ENCODE data around the gene C10orf95. TPM values are rescaled to one million over a fixed set of nuclear protein-coding genes. Genes with fewer than 3 reads are reported as not detected.

C10orf95 gene
- total RNA-seq, 1 donor from 2014 or later = not detected

DNA sequence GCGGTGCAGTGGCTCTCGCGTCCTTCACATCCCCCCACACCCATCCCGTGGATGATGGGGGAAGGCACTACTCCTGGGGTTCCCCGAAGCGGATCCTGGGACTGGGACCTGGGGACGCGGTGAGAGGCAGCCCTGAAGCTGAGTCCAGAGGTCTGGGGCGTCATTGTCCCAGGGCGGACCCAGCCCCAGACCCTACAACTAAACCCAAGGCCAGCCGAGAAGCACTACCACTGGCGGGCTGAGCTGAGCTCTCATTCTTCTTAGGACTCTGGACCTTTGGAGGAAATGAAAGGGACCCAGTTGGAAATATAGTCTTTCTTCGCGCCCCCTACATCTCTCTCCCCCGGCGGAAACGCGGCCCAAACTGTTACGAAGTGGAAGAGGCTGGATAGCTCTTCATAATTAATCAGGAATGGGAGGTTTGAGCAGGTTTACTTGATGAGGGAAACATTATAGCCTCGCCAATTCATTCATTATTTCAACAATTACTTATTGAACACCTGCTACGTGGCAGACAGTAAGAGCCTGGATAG lies 31.1 kb downstream of the C10orf95 start:
- no peak for TF ChIP-seq CTCF (IDR thresholded peaks at IDR 0.05; ENCODE audit: unreplicated experiment)
- H3K27ac Mint-ChIP-seq = peak overlapping the region; percentile 98
- H3K27me3 Mint-ChIP-seq (ENCODE audit: low read depth) = peaks cover 40% of the 10 kb centered on the region
- H3K4me1 Mint-ChIP-seq = peaks cover 31% of the 10 kb centered on the region
- H3K4me3 Mint-ChIP-seq = peak overlapping the region; percentile 93
- H3K9me3 Mint-ChIP-seq = no peaks in the 10 kb centered on the region
- DNase-seq (ENCODE audit: low spot score in 2 of 2, unreplicated experiment in 2 of 2) = no peak
- no peaks in the 10 kb centered on the region for H3K36me3 Mint-ChIP-seq

- Mint-ChIP-seq H3K27ac (peak overlapping the region; percentile 98), H3K4me3 (peak overlapping the region; percentile 93), H3K9me3 (no peaks in the 10 kb centered on the region), H3K36me3 (no peaks in the 10 kb centered on the region), H3K27me3 (ENCODE audit: low read depth) (peaks cover 47% of the 10 kb centered on the region), H3K4me1 (peaks cover 31% of the 10 kb centered on the region)
- no peak for TF ChIP-seq CTCF (IDR thresholded peaks at IDR 0.05; ENCODE audit: unreplicated experiment)
- peak; percentile 68 to 90 for DNase-seq (ENCODE audit: low spot score in 2 of 2, unreplicated experiment in 2 of 2)
Measured at GRCh38 chr10:102419269-102420180, 31.8 kb downstream of the C10orf95 start.

DNA sequence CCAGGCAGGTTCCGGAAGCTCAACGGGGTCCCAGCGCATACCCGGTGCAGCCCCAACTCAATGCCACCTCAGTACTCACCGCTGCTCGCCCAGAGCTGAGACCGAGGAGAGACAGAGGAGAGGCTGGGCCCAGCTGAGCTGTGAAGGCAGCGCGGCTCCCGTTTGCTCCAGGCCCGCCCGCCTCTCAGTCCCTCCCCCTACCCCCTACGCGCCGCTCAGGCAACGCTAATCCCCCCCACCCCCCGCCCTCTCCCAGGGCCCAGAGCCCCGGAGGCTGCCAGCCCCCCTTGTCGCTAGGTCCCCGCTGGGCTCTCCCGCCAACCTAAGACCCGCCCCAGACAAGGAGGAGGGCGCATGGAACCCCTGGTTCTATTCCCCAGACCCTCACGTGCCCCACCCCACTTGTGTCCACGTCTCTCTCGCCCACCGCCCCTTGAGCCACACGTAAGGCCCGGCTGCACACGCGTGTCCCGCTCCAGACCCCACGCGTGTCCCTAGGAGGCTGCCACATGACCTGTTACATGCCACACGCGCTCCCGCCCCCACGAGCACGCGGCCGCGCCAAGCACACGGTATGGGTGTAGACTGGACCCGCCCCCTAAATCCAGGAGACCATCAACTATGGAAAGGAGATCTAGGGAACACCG lies 32.6 kb downstream of the C10orf95 start, which contains the start of gene PSD:
Gene PSD (minus strand): TSS at position 164 of the 647 bp plus-strand sequence. CDS start 1,747 bp downstream, outside the sequence.
- Mint-ChIP-seq H3K4me1 (peaks cover 31% of the 10 kb centered on the region), H3K27me3 (ENCODE audit: low read depth) (peaks cover 55% of the 10 kb centered on the region), H3K27ac (peak within 1 kb of the TSS; percentile 50), H3K4me3 (peak within 1 kb of the TSS; percentile 93), H3K9me3 (no peaks in the 10 kb centered on the region), H3K36me3 (no peaks in the 10 kb centered on the region)
- DNase-seq (ENCODE audit: low spot score in 2 of 2, unreplicated experiment in 2 of 2) = no peak
- TF ChIP-seq CTCF (IDR thresholded peaks at IDR 0.05; ENCODE audit: unreplicated experiment) = no peak

DNA sequence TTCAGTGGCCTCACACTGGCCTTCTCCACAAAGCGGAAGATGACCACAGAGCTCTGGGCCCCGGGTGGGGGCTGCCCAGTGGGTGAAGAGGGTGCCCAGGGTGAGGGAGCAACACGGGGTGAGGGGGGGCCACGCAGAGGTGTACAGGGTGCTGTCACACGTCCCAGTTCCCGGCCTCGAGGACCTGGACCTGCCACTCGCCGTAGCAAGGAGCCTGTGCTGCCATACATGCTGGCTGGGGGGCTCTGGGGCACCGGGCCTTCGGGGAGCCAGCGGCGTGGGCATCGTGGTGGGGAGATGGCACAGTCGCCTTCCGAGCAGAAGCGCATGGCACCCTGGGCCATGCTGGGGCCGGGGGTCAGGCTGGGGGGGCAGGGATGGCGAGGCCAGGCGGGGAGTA lies 34.6 kb downstream of the C10orf95 start:
- Mint-ChIP-seq H3K27me3 (ENCODE audit: low read depth) (peaks cover 75% of the 10 kb centered on the region), H3K9me3 (no peaks in the 10 kb centered on the region), H3K4me3 (no peak overlapping the region), H3K36me3 (no peaks in the 10 kb centered on the region), H3K27ac (no peak overlapping the region), H3K4me1 (peaks cover 20% of the 10 kb centered on the region)
- no peak for TF ChIP-seq CTCF (IDR thresholded peaks at IDR 0.05; ENCODE audit: unreplicated experiment)
- DNase-seq (ENCODE audit: low spot score in 2 of 2, unreplicated experiment in 2 of 2) = no peak

DNA sequence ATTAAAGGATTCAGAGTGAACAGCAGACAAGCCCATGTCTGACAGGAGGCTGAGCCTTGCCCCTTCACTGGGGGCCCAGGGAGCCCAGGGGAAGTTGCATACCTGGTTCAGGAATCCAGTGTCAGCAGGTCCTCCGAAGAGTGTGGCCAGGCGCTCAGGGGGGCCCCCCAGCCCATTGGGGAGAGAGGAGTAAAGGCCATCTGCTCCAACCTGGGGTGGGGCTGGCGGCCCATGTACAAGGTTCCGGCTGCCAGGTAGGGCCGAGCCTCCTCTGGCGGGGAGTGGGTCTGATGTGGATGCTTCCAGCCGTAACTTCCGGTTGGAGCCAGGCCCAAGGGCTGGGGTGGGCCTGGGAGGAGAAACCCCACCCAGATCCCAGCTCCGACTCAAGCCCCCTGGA lies 35.1 kb downstream of the C10orf95 start:
- no peak overlapping the region for H3K4me3 Mint-ChIP-seq
- no peak for TF ChIP-seq CTCF (IDR thresholded peaks at IDR 0.05; ENCODE audit: unreplicated experiment)
- H3K4me1 Mint-ChIP-seq = peaks cover 23% of the 10 kb centered on the region
- no peaks in the 10 kb centered on the region for H3K9me3 Mint-ChIP-seq
- no peaks in the 10 kb centered on the region for H3K36me3 Mint-ChIP-seq
- DNase-seq (ENCODE audit: low spot score in 2 of 2, unreplicated experiment in 2 of 2) = no peak
- peaks cover 80% of the 10 kb centered on the region for H3K27me3 Mint-ChIP-seq (ENCODE audit: low read depth)
- no peak overlapping the region for H3K27ac Mint-ChIP-seq

Data from mesothelial cell of epicardium (in vitro differentiated cells).